ENCODE results near the gene S1PR4.

GRCh38 chr19:3225169-3225485 lies 46.6 kb downstream of the S1PR4 start:
- TF ChIP-seq POLR2A (IDR thresholded peaks at IDR 0.05; ENCODE audit: control extremely low read depth in 1 of 2, low read depth in 2 of 2, low read length in 2 of 2) (no peak), POLR2AphosphoS5 (IDR thresholded peaks at IDR 0.05; ENCODE audit: low read depth, low read length) (no peak), EZH2 (IDR thresholded peaks at IDR 0.05; ENCODE audit: low read depth, low read length, severe bottlenecking) (no peak), CTCF (IDR thresholded peaks at IDR 0.05; ENCODE audit: control extremely low read depth in 1 of 3, insufficient read depth in 1 of 3, low read depth in 1 of 3, low read length in 3 of 3) (no peak), SP1 (IDR thresholded peaks at IDR 0.05; ENCODE audit: low read depth, low read length) (no peak), ATF2 (IDR thresholded peaks at IDR 0.05; ENCODE audit: low read length) (no peak), EP300 (IDR thresholded peaks at IDR 0.05; ENCODE audit: borderline replicate concordance in 1 of 2, low read depth in 2 of 2, low read length in 2 of 2) (no peak), BCL11A (IDR thresholded peaks at IDR 0.05; ENCODE audit: low read depth in 2 of 2, low read length in 2 of 2) (no peak), MAX (IDR thresholded peaks at IDR 0.05) (no peak), EGR1 (IDR thresholded peaks at IDR 0.05; ENCODE audit: borderline replicate concordance, low read depth, low read length) (no peak)
